Mesenchymal stem cell (in vitro differentiated cells and primary cell): ENCODE results near the gene CFAP69.

Experiments used
- DNase-seq: peaks from one replicate; pipeline ENCODE4 v3.0.0-alpha.2; 2013
- H2AFZ ChIP-seq: one replicate; pipeline ENCODE4 v1.6.1; 2013; ENCODE audit warnings: low read depth, mild to moderate bottlenecking, control low read depth, inconsistent platforms, low read length, moderate library complexity
- H2AK5ac ChIP-seq: 2 replicates; pipeline ENCODE4 v1.6.1; 2013; ENCODE audit warnings: low read length, moderate library complexity, mild to moderate bottlenecking, inconsistent platforms; ENCODE audit not compliant: severe bottlenecking
- H2BK120ac ChIP-seq: one replicate; pipeline ENCODE4 v1.6.1; 2013; ENCODE audit warnings: low read depth, mild to moderate bottlenecking, inconsistent platforms, low read length, moderate library complexity
- H2BK12ac ChIP-seq, 2 experiments: one replicate each; pipeline ENCODE4 v1.6.1; 2013; ENCODE audit warnings: inconsistent platforms in 2 of 2, low read length in 2 of 2, mild to moderate bottlenecking in 2 of 2, moderate library complexity in 2 of 2, control low read depth in 1 of 2
- H2BK15ac ChIP-seq: one replicate; pipeline ENCODE4 v1.6.1; 2013; ENCODE audit warnings: mild to moderate bottlenecking, low read depth, inconsistent platforms; ENCODE audit not compliant: poor library complexity, severe bottlenecking
- H2BK5ac ChIP-seq: 2 replicates; pipeline ENCODE4 v1.6.1; 2013; ENCODE audit warnings: low read depth, mild to moderate bottlenecking, low read length, control low read depth, inconsistent platforms; ENCODE audit not compliant: poor library complexity, severe bottlenecking
- H3K14ac ChIP-seq, 2 experiments: one replicate each; pipeline ENCODE4 v1.6.1; 2013; ENCODE audit warnings: inconsistent platforms in 2 of 2, low read length in 2 of 2, control low read depth in 1 of 2, mild to moderate bottlenecking in 1 of 2, moderate library complexity in 1 of 2
- H3K18ac ChIP-seq, 2 experiments: one replicate each; pipeline ENCODE4 v1.6.1; 2013; ENCODE audit warnings: inconsistent platforms in 2 of 2, low read length in 2 of 2, control low read depth in 1 of 2, low read depth in 1 of 2, mild to moderate bottlenecking in 1 of 2
- H3K23ac ChIP-seq, 2 experiments: one replicate each; pipeline ENCODE4 v1.6.1; 2013; ENCODE audit warnings: inconsistent platforms in 2 of 2, low read length in 2 of 2, mild to moderate bottlenecking in 2 of 2, moderate library complexity in 2 of 2, control low read depth in 1 of 2
- H3K27ac ChIP-seq: 2 replicates; pipeline ENCODE4 v1.5.1; 2013; ENCODE audit warnings: mild to moderate bottlenecking, moderate library complexity, low read length, control low read depth, inconsistent platforms; ENCODE audit not compliant: poor library complexity, severe bottlenecking
- H3K27me3 ChIP-seq, 2 experiments: 2 replicates each; pipeline versions ENCODE4 v1.6.1 to v1.7.0; 2013; ENCODE audit warnings: low read length in 2 of 2, mild to moderate bottlenecking in 2 of 2, moderate library complexity in 2 of 2, control low read depth in 1 of 2, inconsistent platforms in 1 of 2; ENCODE audit not compliant: control insufficient read depth in 1 of 2, insufficient read depth in 1 of 2
- H3K36me3 ChIP-seq, 2 experiments: 2 replicates each; pipeline versions ENCODE4 v1.6.1 to v1.7.0; 2013; ENCODE audit warnings: low read length in 2 of 2, control low read depth in 1 of 2, inconsistent platforms in 1 of 2, low read depth in 1 of 2, mild to moderate bottlenecking in 1 of 2; ENCODE audit not compliant: insufficient read depth in 2 of 2, control insufficient read depth in 1 of 2
- H3K4ac ChIP-seq, 2 experiments: one replicate each; pipeline ENCODE4 v1.6.1; 2013; ENCODE audit warnings: inconsistent platforms in 2 of 2, low read length in 2 of 2, mild to moderate bottlenecking in 2 of 2, moderate library complexity in 2 of 2, control low read depth in 1 of 2, low read depth in 1 of 2
- H3K4me1 ChIP-seq: 2 replicates; pipeline ENCODE4 v1.6.1; 2013; ENCODE audit warnings: low read depth, low read length, control low read depth; ENCODE audit not compliant: control insufficient read depth, insufficient read depth
- H3K4me2 ChIP-seq: 2 replicates; pipeline ENCODE4 v1.6.1; 2013; ENCODE audit warnings: low read length, mild to moderate bottlenecking, inconsistent platforms; ENCODE audit not compliant: poor library complexity, severe bottlenecking
- H3K4me3 ChIP-seq, 2 experiments: 2 replicates each; pipeline versions ENCODE4 v1.5.1 to v1.7.0; 2013; ENCODE audit warnings: low read length in 2 of 2, mild to moderate bottlenecking in 2 of 2, control low read depth in 1 of 2, low read depth in 1 of 2; ENCODE audit not compliant: insufficient read depth in 1 of 2
- H3K79me1 ChIP-seq: replicated peaks from 2 replicates; pipeline ENCODE4 v1.6.1; 2013; ENCODE audit warnings: mild to moderate bottlenecking, control low read depth, low read length, inconsistent platforms; ENCODE audit not compliant: poor library complexity, severe bottlenecking
- H3K9ac ChIP-seq: 2 replicates; pipeline ENCODE4 v1.7.0; 2013; ENCODE audit warnings: mild to moderate bottlenecking, low read length, moderate library complexity
- H3K9me3 ChIP-seq: 2 replicates; pipeline ENCODE4 v1.7.0; 2013; ENCODE audit warnings: mild to moderate bottlenecking, low read length; ENCODE audit not compliant: control insufficient read depth
- H4K8ac ChIP-seq: one replicate; pipeline ENCODE4 v1.6.1; 2013; ENCODE audit warnings: inconsistent platforms, mild to moderate bottlenecking, low read length, moderate library complexity
- H4K91ac ChIP-seq: one replicate; pipeline ENCODE4 v1.6.1; 2013; ENCODE audit warnings: mild to moderate bottlenecking, low read length, inconsistent platforms
- WGBS: methylation state at CpG from one replicate; pipeline ENCODE4 v1.1.7; 2013; ENCODE audit warnings: mixed read lengths; 5-methylcytosine and 5-hydroxymethylcytosine counted together

The CFAP69 gene

GRCh38 chr7:90312745-90313144 lies 67.8 kb downstream of the CFAP69 start:
- Histone ChIP-seq H4K91ac (no peak overlapping the region), H3K9ac (no peak overlapping the region), H3K18ac (no peak overlapping the region), H2BK15ac (no peak overlapping the region), H3K27me3 (no peaks in the 10 kb centered on the region), H3K79me1 (no peaks in the 10 kb centered on the region), H3K14ac (no peak overlapping the region), H2AFZ (no peak overlapping the region), H2AK5ac (no peak overlapping the region), H3K27ac (no peak overlapping the region), H3K9me3 (no peaks in the 10 kb centered on the region), H3K23ac (no peak overlapping the region), H3K4me2 (no peak overlapping the region), H2BK120ac (no peak overlapping the region), H3K4me3 (no peak overlapping the region), H3K36me3 (peaks cover 0 to 37% of the 10 kb centered on the region in 2 experiments), H2BK5ac (no peak overlapping the region), H2BK12ac (no peak overlapping the region), H3K4me1 (peaks cover 1% of the 10 kb centered on the region), H4K8ac (no peak overlapping the region), H3K4ac (no peak overlapping the region)
- peak; percentile 24 for DNase-seq
- WGBS = no CpG with 5 or more reads among the region's 2 CpGs

DNA sequence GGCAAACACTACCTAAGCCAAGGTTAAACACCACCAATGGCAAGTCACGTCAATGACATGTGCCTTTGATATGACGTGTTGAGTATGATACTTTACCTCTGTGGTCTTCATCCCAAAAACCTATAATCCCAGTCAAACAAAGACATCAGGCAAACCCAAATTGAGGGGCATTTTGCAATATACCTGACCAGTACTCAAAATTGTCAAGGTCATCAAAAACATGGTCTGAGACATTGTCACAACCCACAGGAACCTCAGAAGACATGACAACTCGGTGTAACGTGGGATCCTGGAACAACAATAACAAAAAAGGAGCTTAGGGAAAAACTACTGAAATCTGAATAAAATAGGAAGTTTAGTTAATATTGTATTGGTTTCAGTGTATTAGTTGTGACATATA lies 68.9 kb downstream of the CFAP69 start:
- Histone ChIP-seq H3K9me3 (no peaks in the 10 kb centered on the region), H3K4me2 (no peak overlapping the region), H3K23ac (no peak overlapping the region), H3K4me3 (no peak overlapping the region), H4K8ac (no peak overlapping the region), H2AK5ac (no peak overlapping the region), H2BK12ac (no peak overlapping the region), H3K27me3 (no peaks in the 10 kb centered on the region), H2AFZ (no peak overlapping the region), H3K27ac (no peak overlapping the region), H3K9ac (no peak overlapping the region), H3K14ac (no peak overlapping the region), H3K4me1 (peaks cover 1% of the 10 kb centered on the region), H2BK120ac (no peak overlapping the region), H2BK15ac (no peak overlapping the region), H3K79me1 (no peaks in the 10 kb centered on the region), H3K4ac (no peak overlapping the region), H3K18ac (no peak overlapping the region), H4K91ac (no peak overlapping the region), H3K36me3 (peaks cover 0 to 26% of the 10 kb centered on the region in 2 experiments), H2BK5ac (no peak overlapping the region)
- 68% methylated on average over 4 of the region's 4 CpGs for WGBS
- DNase-seq = no peak

DNA sequence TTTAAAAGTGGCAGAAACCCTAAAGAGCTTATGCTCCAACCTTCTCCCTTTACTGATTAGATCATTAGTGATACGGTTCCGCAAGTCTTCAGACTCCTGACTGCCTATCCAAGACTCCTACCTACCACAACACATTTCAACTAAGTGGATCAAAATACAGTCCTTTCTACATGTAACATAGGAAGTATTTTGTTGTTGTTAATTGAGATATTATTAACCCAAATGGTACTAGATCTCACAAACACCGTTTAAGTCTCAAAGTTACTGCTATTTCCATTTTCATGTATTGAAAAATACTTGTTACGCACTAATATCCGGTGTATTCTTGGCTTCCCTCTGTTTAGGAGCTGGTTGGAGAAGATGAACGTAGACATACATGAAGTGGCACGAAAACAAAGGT lies 75.0 kb downstream of the CFAP69 start:
- Histone ChIP-seq H3K4me3 (no peak overlapping the region), H2BK5ac (no peak overlapping the region), H3K27me3 (peaks cover 25 to 31% of the 10 kb centered on the region in 2 experiments), H3K4me1 (peaks cover 7% of the 10 kb centered on the region), H3K27ac (no peak overlapping the region), H3K23ac (no peak overlapping the region), H2AFZ (no peak overlapping the region), H3K14ac (no peak overlapping the region), H4K8ac (no peak overlapping the region), H2BK15ac (no peak overlapping the region), H3K9ac (no peak overlapping the region), H3K4ac (no peak overlapping the region), H3K9me3 (no peaks in the 10 kb centered on the region), H2BK12ac (no peak overlapping the region), H4K91ac (no peak overlapping the region), H2AK5ac (no peak overlapping the region), H3K4me2 (no peak overlapping the region), H3K79me1 (no peaks in the 10 kb centered on the region), H3K18ac (no peak overlapping the region), H2BK120ac (no peak overlapping the region), H3K36me3 (no peaks in the 10 kb centered on the region)
- 95% methylated on average over 6 of the region's 7 CpGs for WGBS
- no peak for DNase-seq

- no peak overlapping the region for H3K18ac ChIP-seq
- no peak overlapping the region for H4K8ac ChIP-seq
- no peak overlapping the region for H3K14ac ChIP-seq
- H2AK5ac ChIP-seq = no peak overlapping the region
- H3K9ac ChIP-seq = peak overlapping the region; percentile 56
- no peak overlapping the region for H3K4ac ChIP-seq
- H2BK15ac ChIP-seq = no peak overlapping the region
- H3K79me1 ChIP-seq = no peaks in the 10 kb centered on the region
- H2BK12ac ChIP-seq = no peak overlapping the region
- no peak overlapping the region for H4K91ac ChIP-seq
- H2BK5ac ChIP-seq = no peak overlapping the region
- peak overlapping the region in 1 of 2 experiments; percentile 76 for H3K4me3 ChIP-seq
- H2AFZ ChIP-seq = no peak overlapping the region
- no peaks in the 10 kb centered on the region for H3K36me3 ChIP-seq
- no peak overlapping the region for H3K27ac ChIP-seq
- no peaks in the 10 kb centered on the region for H3K9me3 ChIP-seq
- H3K27me3 ChIP-seq = peaks cover 25 to 31% of the 10 kb centered on the region in 2 experiments
- 100% methylated on average over 1 of the region's 7 CpGs for WGBS
- no peak overlapping the region for H3K4me2 ChIP-seq
- H3K23ac ChIP-seq = no peak overlapping the region
- DNase-seq = no peak
- peaks cover 7% of the 10 kb centered on the region for H3K4me1 ChIP-seq
- H2BK120ac ChIP-seq = no peak overlapping the region
Observed at GRCh38 chr7:90320418-90320800, 75.4 kb downstream of the CFAP69 start.
